HG03565 (cell line): ENCODE results near the gene ANKRD37.

Experiments used
- ATAC-seq: cut with Tn5 transposase; IDR thresholded peaks from one replicate; pipeline ENCODE4 v1.9.1; 2021; ENCODE audit warnings: mild to moderate bottlenecking, moderate library complexity; ENCODE audit not compliant: unreplicated experiment

The ANKRD37 gene, protein sequence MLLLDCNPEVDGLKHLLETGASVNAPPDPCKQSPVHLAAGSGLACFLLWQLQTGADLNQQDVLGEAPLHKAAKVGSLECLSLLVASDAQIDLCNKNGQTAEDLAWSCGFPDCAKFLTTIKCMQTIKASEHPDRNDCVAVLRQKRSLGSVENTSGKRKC

GRCh38 chr4:185396724-185397385 lies at the start of gene ANKRD37:
ANKRD37 (plus strand) TSS chr4:185396841; CDS start chr4:185396924, 83 bp downstream.
- no peak for ATAC-seq

DNA sequence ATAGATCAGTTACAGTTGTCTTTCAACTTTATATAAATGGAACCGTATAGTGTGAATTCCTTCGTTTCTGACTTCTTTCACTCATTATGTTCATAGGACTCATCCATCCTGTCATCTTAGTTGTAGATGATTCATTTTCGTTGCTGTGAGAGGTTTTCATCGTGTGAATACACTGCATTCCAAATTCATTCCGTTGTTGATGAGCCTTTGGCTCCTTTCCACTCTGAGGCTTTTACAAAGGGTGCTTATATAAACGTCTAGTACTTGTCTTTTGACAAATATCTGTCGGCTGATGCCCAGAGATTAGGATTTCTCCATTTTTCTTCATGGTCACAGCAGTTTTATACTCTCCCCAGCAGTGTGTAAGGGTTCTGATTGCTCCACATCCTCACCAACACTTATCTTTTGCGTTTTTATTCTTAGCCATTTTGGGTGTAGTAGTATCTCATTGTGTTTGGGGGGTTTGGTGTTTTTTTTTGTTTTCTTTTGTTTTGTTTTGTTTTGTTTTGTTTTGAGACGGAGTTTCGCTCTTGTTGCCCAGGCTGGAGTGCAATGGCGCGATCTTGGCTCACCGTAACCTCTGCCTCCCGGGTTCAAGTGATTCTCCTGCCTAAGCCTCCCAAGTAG lies 49.6 kb upstream of the ANKRD37 start:
- no peak for ATAC-seq

DNA sequence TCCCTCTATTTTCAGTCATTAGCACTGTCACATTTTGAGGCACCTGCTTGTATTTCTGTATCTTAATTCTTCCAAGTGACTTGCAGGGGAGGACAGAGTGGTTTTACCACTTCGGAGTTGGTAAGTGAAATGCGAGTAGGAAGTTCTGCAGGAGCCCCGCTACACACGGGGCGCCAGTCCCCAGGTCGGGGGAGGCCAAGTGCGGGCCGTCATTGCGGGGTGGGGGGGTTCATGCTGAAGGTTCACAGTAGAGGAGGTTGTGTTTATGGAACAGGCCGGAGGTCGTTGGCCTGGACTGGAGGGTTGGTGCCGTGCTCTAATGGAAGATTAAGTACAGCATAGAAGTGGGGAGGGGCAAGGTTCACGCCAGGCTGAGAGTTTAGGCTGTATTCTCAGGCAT lies 45.0 kb upstream of the ANKRD37 start:
- ATAC-seq = no peak

DNA sequence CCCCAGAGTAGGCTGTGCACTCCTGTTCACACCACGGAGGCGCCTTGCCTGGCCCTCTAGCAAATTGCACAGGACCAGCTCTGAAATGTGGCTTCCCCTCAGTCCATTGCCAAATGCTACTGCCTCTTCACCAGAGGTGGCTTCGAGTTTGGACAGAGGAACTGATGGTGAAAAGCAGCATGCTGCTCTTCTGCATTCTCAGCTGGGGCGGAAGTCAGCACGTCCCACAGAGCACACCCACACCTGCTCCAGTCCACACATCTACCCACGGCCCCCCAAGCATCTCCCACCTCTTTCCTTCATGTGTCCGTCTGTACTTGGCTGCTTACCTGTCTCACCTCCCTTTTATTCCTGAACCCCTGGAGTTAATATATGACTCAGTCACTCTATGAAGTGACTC lies 44.4 kb upstream of the ANKRD37 start:
- ATAC-seq = no peak

DNA sequence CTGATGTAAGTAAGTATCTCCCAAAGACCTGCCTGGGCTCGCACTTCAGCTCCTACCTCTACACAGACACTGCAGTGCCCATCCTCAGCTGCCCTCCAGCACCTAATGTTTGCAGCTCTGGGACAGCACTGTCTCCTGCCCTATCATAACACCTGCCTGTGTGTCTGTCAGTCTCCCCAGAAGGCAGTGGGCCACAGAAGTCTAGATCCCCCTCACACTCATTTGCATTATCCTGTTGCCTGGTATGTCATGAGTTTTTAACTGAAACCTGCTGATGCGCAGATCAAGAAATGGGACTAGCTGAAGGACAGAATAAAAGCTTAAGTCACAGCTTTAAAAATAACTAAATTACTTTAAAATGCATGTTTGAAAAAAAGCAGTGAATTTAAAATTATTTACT lies 43.9 kb upstream of the ANKRD37 start:
- ATAC-seq = no peak

GRCh38 chr4:185357211-185357610 lies 39.4 kb upstream of the ANKRD37 start:
- ATAC-seq = no peak

- no peak for ATAC-seq
Measured at GRCh38 chr4:185357733-185358440, 38.8 kb upstream of the ANKRD37 start.

DNA sequence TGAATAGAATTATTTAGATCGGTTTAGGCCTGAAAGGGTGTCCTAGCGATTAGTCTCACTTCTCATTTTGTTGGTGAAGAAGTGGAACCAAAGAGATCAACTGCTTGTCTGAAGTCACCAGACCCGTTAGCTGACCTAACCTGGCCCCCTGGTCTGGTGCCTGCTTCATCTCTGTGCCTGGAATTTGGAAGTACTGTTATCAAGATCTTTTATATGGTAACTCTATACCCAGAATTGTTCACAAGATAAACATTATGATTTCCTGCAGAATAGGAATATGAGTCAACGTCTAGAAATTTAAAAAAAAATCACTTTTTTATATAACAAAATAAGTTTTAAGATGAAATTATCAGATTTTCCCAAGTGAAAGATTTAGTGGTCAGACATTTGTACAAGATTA lies 38.1 kb upstream of the ANKRD37 start:
- no peak for ATAC-seq

DNA sequence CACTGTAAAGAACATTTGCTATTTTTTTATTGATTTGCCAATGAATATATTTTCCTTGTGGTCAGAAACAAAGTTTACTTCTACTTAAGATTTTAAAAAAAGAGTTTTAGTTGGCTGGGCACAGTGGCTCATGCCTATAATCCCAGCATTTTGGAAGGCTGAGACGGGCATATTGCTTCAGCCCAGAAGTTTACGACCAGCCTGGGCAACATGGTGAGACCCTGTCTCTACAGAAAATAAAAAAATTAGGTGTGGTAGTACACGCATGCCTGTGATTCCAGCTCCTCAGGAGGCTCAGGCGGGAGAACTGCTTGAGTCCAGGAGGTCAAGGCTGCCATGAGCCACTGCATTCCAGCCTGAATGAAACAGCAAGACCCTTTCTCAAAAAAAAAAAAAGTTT lies 37.7 kb upstream of the ANKRD37 start:
- ATAC-seq = no peak

DNA sequence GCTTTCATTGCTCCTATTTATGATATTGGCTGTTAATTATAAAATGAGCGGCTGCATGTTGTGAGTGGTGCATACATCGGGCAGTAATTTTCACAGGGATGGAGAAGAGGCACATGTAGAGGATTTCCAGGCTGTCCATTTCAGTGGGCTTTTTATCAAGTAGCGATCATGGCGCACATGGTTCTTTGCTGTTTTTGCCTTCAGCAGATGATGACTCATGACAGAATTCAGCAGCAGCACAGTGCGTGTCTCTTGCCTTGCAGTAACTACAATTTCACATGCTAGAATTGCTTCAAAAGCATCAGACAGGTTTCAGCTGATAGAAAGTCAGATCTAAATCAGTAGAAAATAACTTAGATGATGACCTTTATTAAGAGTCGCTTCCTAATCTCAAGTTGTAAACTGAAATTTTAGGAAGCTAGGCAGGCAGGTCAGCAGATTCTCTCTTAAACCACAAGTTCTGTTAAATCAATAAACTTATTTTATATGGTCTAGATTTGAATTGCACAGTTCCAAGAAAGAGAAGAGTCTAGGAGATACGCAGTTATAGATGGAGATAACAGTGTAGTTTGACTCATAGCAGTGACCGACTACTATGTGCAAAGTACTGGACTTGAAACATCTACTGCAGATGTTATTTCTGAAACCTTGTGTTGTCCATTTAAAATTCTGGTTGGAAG lies 36.7 kb upstream of the ANKRD37 start:
- no peak for ATAC-seq

GRCh38 chr4:185361872-185362271 lies 34.8 kb upstream of the ANKRD37 start:
- ATAC-seq = no peak

GRCh38 chr4:185362570-185362969 lies 34.1 kb upstream of the ANKRD37 start:
- ATAC-seq = peak; percentile 41

GRCh38 chr4:185363251-185363650 lies 33.4 kb upstream of the ANKRD37 start:
- ATAC-seq = no peak

- ATAC-seq = no peak
Measured at GRCh38 chr4:185364886-185365285, 31.8 kb upstream of the ANKRD37 start.

GRCh38 chr4:185369731-185370130 lies 26.9 kb upstream of the ANKRD37 start:
- no peak for ATAC-seq

DNA sequence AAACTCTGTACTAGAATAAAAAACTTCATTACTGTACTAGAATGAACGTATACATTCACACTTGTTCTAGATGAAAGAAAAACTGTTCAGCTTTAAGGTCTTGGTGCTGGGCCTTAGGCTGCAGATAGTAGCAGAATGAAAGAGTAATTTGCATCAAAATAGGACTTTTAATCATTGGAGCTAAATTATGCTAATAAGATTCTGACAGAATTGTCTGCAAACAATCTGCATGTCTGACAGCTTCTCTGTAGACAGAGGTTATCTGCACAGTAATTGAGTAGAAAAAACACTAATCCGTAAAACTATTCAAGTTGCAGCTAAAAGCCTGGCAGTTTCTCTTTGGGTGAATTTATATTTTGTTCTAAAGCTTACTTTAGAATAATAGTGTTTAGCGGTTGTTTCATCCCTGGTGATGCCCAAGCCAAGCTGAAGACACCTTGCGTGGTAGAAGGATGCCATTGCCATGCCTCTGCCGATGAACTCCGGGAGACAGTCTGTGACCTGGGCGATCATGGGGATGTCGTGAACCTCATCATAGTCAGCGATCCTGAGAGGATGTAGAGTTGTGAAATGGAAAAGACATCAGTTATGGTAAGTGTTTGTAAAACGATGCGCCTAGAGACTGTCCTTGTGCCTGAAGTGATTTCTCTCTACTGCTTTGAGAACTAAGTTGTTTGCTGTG lies 26.2 kb upstream of the ANKRD37 start:
- ATAC-seq = no peak

- ATAC-seq = no peak
Measured at GRCh38 chr4:185371702-185372101, 24.9 kb upstream of the ANKRD37 start.

- no peak for ATAC-seq
Measured at GRCh38 chr4:185374027-185374426, 22.6 kb upstream of the ANKRD37 start.

GRCh38 chr4:185374573-185374972 lies 22.1 kb upstream of the ANKRD37 start:
- ATAC-seq = no peak

DNA sequence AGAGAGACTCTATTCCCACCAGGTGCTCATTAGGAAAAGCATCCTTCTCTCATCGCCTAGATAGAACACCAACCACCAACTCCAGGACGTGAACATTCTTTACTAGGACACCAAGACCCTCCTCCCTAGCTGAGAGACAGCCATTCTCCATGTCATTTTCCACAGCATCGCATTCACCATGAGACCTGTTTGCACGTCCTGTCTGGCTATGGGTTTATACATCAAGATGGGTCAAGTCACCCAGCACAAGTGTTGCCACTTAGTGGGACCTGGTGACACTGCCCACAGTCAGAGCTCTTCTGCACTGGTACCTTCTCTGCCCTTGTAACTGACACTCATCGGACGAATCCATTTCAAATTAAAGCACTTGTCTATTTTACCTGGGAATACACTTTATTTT lies 18.4 kb upstream of the ANKRD37 start:
- no peak for ATAC-seq
